Thoracic aorta endothelial cell (primary cell): Measurements from ENCODE around the gene CDX2. TPM values are rescaled to one million over a fixed set of nuclear protein-coding genes. Genes with fewer than 3 reads are reported as not detected.

Experiments
- small RNA-seq: library from RNA; depleted of rRNA; stranded (forward); fragments of <200 nt; gene quantifications from one replicate; pipeline ENCODE3, GENCODE V24; 2012
- total RNA-seq: library from RNA; depleted of rRNA; stranded (reverse); fragments of >200 nt; gene quantifications from 2 replicates; pipeline ENCODE4 v1.2.3, GENCODE V29; 2012

Gene CDX2
- total RNA-seq: not detected in 2 replicates

GRCh38 chr13:27969082-27969865 is at the start of gene CDX2:
TSS of gene CDX2 (minus strand) at chr13:27969315. CDS start at chr13:27969006, 309 bp downstream.

GRCh38 chr13:27988520-27988919 is 19.4 kb upstream of the CDX2 start, which contains the start of gene URAD:
TSS of gene URAD (minus strand) at chr13:27988693. CDS start at chr13:27988637, 56 bp downstream.

GRCh38 chr13:27919934-27920676 is 49.0 kb downstream of the CDX2 start, which contains the start of gene PDX1:
TSS of gene PDX1 (plus strand) at chr13:27920000. CDS start at chr13:27920139, 139 bp downstream.

Small RNAs within 50 kb of the gene (small RNA-seq; reads per million reads assigned to genes)
- 0.28 reads per million for gene ATP5F1EP2
- not detected for gene RN7SL272P

Other genes starting within 250 kb of the CDX2 start
- gene GSX1, start 176.8 kb downstream of the CDX2 start, total RNA-seq: not detected in 2 replicates
- not detected in 2 replicates for gene PDX1, start 49.3 kb downstream of the CDX2 start, total RNA-seq
- gene URAD, start 19.4 kb upstream of the CDX2 start, total RNA-seq: not detected in 2 replicates
- not detected in 2 replicates for gene FLT3, start 131.3 kb upstream of the CDX2 start, total RNA-seq
- 33.5 and 42.4 TPM in 2 replicates for gene PAN3, start 169.2 kb upstream of the CDX2 start, total RNA-seq